Neuronal stem cell (in vitro differentiated cells): Measurements from ENCODE around the gene CDKN2A.

ENCODE experiments used
- DNase-seq: peaks from one replicate; pipeline ENCODE4 v3.0.0-alpha.2; 2013; ENCODE audit warnings: low spot score
- H2AFZ ChIP-seq: one replicate; pipeline ENCODE4 v1.6.1; 2013; ENCODE audit warnings: mild to moderate bottlenecking, low read length, inconsistent platforms
- H2AK5ac ChIP-seq: 2 replicates; pipeline ENCODE4 v1.6.1; 2013; ENCODE audit warnings: low read depth, mild to moderate bottlenecking, inconsistent platforms, low read length, moderate library complexity, mixed read lengths
- H2BK120ac ChIP-seq: 2 replicates; pipeline ENCODE4 v1.6.1; 2013; ENCODE audit warnings: low read depth, mild to moderate bottlenecking, inconsistent platforms, low read length, moderate library complexity, mixed read lengths
- H2BK12ac ChIP-seq: one replicate; pipeline ENCODE4 v1.6.1; 2013; ENCODE audit warnings: low read length, inconsistent platforms
- H2BK15ac ChIP-seq: 2 replicates; pipeline ENCODE4 v1.6.1; 2013; ENCODE audit warnings: mild to moderate bottlenecking, low read length, inconsistent platforms, mixed read lengths
- H2BK5ac ChIP-seq: one replicate; pipeline ENCODE4 v1.6.1; 2013; ENCODE audit warnings: inconsistent platforms, mild to moderate bottlenecking, low read length, moderate library complexity
- H3K14ac ChIP-seq: one replicate; pipeline ENCODE4 v1.6.1; 2013; ENCODE audit warnings: low read length, inconsistent platforms
- H3K18ac ChIP-seq: 2 replicates; pipeline ENCODE4 v1.6.1; 2013; ENCODE audit warnings: low read length, inconsistent platforms
- H3K23ac ChIP-seq: 2 replicates; pipeline ENCODE4 v1.6.1; 2013; ENCODE audit warnings: low read depth, mild to moderate bottlenecking, mixed read lengths, low read length, inconsistent platforms; ENCODE audit not compliant: poor library complexity
- H3K27ac ChIP-seq: replicated peaks from 3 replicates; pipeline ENCODE4 v1.5.1; 2013; ENCODE audit warnings: low read length, inconsistent platforms
- H3K27me3 ChIP-seq, 3 experiments: 2 replicates each; pipeline ENCODE4 v1.6.1; 2013; ENCODE audit warnings: low read length in 3 of 3, mild to moderate bottlenecking in 2 of 3, inconsistent platforms in 1 of 3, low read depth in 1 of 3, mixed read lengths in 1 of 3, moderate library complexity in 1 of 3; ENCODE audit not compliant: control insufficient read depth in 3 of 3, insufficient read depth in 3 of 3
- H3K36me3 ChIP-seq, 2 donors: replicated peaks in 1 of 2; 2 replicates each; pipeline ENCODE4 v1.6.1; 2013; ENCODE audit warnings: low read length in 2 of 2; ENCODE audit not compliant: control insufficient read depth in 2 of 2, insufficient read depth in 2 of 2
- H3K4ac ChIP-seq: 2 replicates; pipeline ENCODE4 v1.6.1; 2013; ENCODE audit warnings: inconsistent platforms, mild to moderate bottlenecking, low read length, moderate library complexity
- H3K4me1 ChIP-seq, 2 donors: 1 replicate in 1 of 2; 2 replicates in 1 of 2; pipeline ENCODE4 v1.6.1; 2013; ENCODE audit warnings: low read length in 2 of 2, low read depth in 1 of 2; ENCODE audit not compliant: control insufficient read depth in 2 of 2, insufficient read depth in 1 of 2
- H3K4me2 ChIP-seq: one replicate; pipeline ENCODE4 v1.6.1; 2013; ENCODE audit warnings: mild to moderate bottlenecking, low read length, inconsistent platforms; ENCODE audit not compliant: insufficient read depth, poor library complexity, severe bottlenecking
- H3K4me3 ChIP-seq, 2 donors: 2 replicates each; pipeline ENCODE4 v1.5.1; 2013; ENCODE audit warnings: low read length in 2 of 2, mild to moderate bottlenecking in 2 of 2, inconsistent platforms in 1 of 2, moderate library complexity in 1 of 2
- H3K79me1 ChIP-seq: one replicate; pipeline ENCODE4 v1.6.1; 2013; ENCODE audit warnings: low read depth, mild to moderate bottlenecking, inconsistent platforms, low read length, moderate library complexity
- H3K9ac ChIP-seq: one replicate; pipeline ENCODE4 v1.6.1; 2013; ENCODE audit warnings: mild to moderate bottlenecking, low read depth, low read length, inconsistent platforms; ENCODE audit not compliant: poor library complexity
- H3K9me3 ChIP-seq, 2 donors: replicated peaks in 1 of 2; 2 replicates each; pipeline versions ENCODE3 to v1.6.1; 2013; ENCODE audit warnings: low read length in 2 of 2, mild to moderate bottlenecking in 2 of 2, inconsistent platforms in 1 of 2, low read depth in 1 of 2, mixed read lengths in 1 of 2, moderate library complexity in 1 of 2; ENCODE audit not compliant: control insufficient read depth in 2 of 2, insufficient read depth in 1 of 2
- H4K8ac ChIP-seq: one replicate; pipeline ENCODE4 v1.6.1; 2013; ENCODE audit warnings: low read depth, mild to moderate bottlenecking, inconsistent platforms, low read length, moderate library complexity
- H4K91ac ChIP-seq: one replicate; pipeline ENCODE4 v1.6.1; 2013; ENCODE audit warnings: low read length, low read depth, mild to moderate bottlenecking, inconsistent platforms; ENCODE audit not compliant: poor library complexity
- WGBS, 2 donors: extraction: QIAGEN DNeasy Blood & Tissue Kit; methylation state at CpG; one replicate each; pipeline ENCODE4 v1.1.7; 2013; ENCODE audit warnings: missing lambda C conversion rate in 2 of 2, mixed read lengths in 1 of 2; ENCODE audit not compliant: insufficient read length in 2 of 2, insufficient replicate concordance in 1 of 2; ENCODE audit errors: extremely low coverage in 2 of 2; 5-methylcytosine and 5-hydroxymethylcytosine counted together

Gene CDKN2A

GRCh38 chr9:22005702-22006606, 11.8 kb upstream of the CDKN2A start:
- Histone ChIP-seq H3K4me1 (peaks cover 0 to 3% of the 10 kb centered on the region in 2 donors), H3K23ac (peak overlapping the region; percentile 97), H3K27ac (no peak overlapping the region), H3K27me3 (peaks cover 5 to 69% (median 24%) of the 10 kb centered on the region in 3 experiments), H3K18ac (no peak overlapping the region), H3K4me2 (peak overlapping the region; percentile 25), H3K79me1 (no peaks in the 10 kb centered on the region), H2BK12ac (peak overlapping the region; percentile 58), H3K9me3 (no peaks in the 10 kb centered on the region), H3K4ac (no peak overlapping the region), H2BK120ac (no peak overlapping the region), H2AK5ac (no peak overlapping the region), H4K8ac (no peak overlapping the region), H3K4me3 (peak overlapping the region in 1 of 2 donors; percentile 61), H3K14ac (no peak overlapping the region), H3K36me3 (no peaks in the 10 kb centered on the region), H2BK5ac (no peak overlapping the region), H4K91ac (no peak overlapping the region), H3K9ac (no peak overlapping the region), H2BK15ac (no peak overlapping the region), H2AFZ (peak overlapping the region; percentile 33)
- WGBS, 2 donors = no CpG with 5 or more reads among the region's 44 CpGs
- no peak for DNase-seq

GRCh38 chr9:22005021-22005701, 11.0 kb upstream of the CDKN2A start:
- no peaks in the 10 kb centered on the region for H3K36me3 ChIP-seq
- H2BK15ac ChIP-seq = no peak overlapping the region
- no peaks in the 10 kb centered on the region for H3K9me3 ChIP-seq
- no peak overlapping the region for H2BK120ac ChIP-seq
- no peak overlapping the region for H3K9ac ChIP-seq
- H3K4me1 ChIP-seq = peaks cover 0 to 3% of the 10 kb centered on the region in 2 donors
- no peak overlapping the region for H2BK12ac ChIP-seq
- no peak overlapping the region for H3K18ac ChIP-seq
- H3K27ac ChIP-seq = no peak overlapping the region
- no peak overlapping the region for H3K23ac ChIP-seq
- peaks cover 5 to 77% (median 25%) of the 10 kb centered on the region in 3 experiments for H3K27me3 ChIP-seq
- H2BK5ac ChIP-seq = no peak overlapping the region
- no peak for DNase-seq
- H3K79me1 ChIP-seq = no peaks in the 10 kb centered on the region
- no peak overlapping the region for H3K4me3 ChIP-seq
- no CpG with 5 or more reads among the region's 25 CpGs for WGBS, 2 donors
- no peak overlapping the region for H4K91ac ChIP-seq
- no peak overlapping the region for H3K4ac ChIP-seq
- H4K8ac ChIP-seq = no peak overlapping the region
- H2AK5ac ChIP-seq = no peak overlapping the region
- peak overlapping the region; percentile 33 for H2AFZ ChIP-seq
- no peak overlapping the region for H3K4me2 ChIP-seq
- no peak overlapping the region for H3K14ac ChIP-seq

GRCh38 chr9:22002038-22002437, 7.8 kb upstream of the CDKN2A start:
- H3K9me3 ChIP-seq = no peaks in the 10 kb centered on the region
- no peak overlapping the region for H2AK5ac ChIP-seq
- H3K4me1 ChIP-seq = peaks cover 0 to 3% of the 10 kb centered on the region in 2 donors
- no peak overlapping the region for H3K4me2 ChIP-seq
- no peak overlapping the region for H3K23ac ChIP-seq
- H2BK15ac ChIP-seq = no peak overlapping the region
- H2BK5ac ChIP-seq = no peak overlapping the region
- H3K4ac ChIP-seq = no peak overlapping the region
- no peak overlapping the region for H3K9ac ChIP-seq
- no peaks in the 10 kb centered on the region for H3K36me3 ChIP-seq
- no peak overlapping the region for H3K14ac ChIP-seq
- no peak for DNase-seq
- H4K91ac ChIP-seq = no peak overlapping the region
- peaks cover 5 to 100% (median 29%) of the 10 kb centered on the region in 3 experiments for H3K27me3 ChIP-seq
- no peak overlapping the region for H3K4me3 ChIP-seq
- H3K27ac ChIP-seq = no peak overlapping the region
- H2BK12ac ChIP-seq = no peak overlapping the region
- H3K18ac ChIP-seq = no peak overlapping the region
- no peak overlapping the region for H2BK120ac ChIP-seq
- H2AFZ ChIP-seq = no peak overlapping the region
- no peak overlapping the region for H4K8ac ChIP-seq
- H3K79me1 ChIP-seq = no peaks in the 10 kb centered on the region
- no CpG with 5 or more reads among the region's 1 CpG for WGBS, 2 donors

DNA sequence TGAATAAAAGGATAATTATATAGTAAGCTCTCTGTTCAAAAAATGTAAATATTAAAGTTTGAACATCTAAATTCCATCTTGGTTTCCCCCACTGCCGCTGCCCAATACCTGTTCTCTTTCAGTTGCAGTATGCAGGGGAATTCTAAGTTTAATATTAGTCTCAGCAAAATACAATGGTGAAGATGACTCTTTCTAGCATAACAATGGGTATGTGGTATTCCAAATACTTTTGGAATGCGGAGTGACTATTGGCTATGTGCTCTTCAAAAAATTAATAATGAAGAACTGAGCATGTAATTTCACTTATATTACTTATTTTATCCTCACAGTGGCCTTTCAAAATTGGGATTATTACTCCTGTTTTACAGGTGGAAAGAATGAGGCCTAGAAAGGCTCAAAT, 3.8 kb upstream of the CDKN2A start:
- H3K36me3 ChIP-seq = no peaks in the 10 kb centered on the region
- no peaks in the 10 kb centered on the region for H3K79me1 ChIP-seq
- H3K4me2 ChIP-seq = no peak overlapping the region
- no peaks in the 10 kb centered on the region for H3K9me3 ChIP-seq
- no peak overlapping the region for H2AFZ ChIP-seq
- no peak overlapping the region for H3K23ac ChIP-seq
- no peak overlapping the region for H3K4me3 ChIP-seq
- no peak overlapping the region for H3K4ac ChIP-seq
- no peak overlapping the region for H2BK5ac ChIP-seq
- H4K91ac ChIP-seq = no peak overlapping the region
- H2BK15ac ChIP-seq = no peak overlapping the region
- H4K8ac ChIP-seq = no peak overlapping the region
- H2BK12ac ChIP-seq = no peak overlapping the region
- no peak overlapping the region for H3K27ac ChIP-seq
- H3K14ac ChIP-seq = no peak overlapping the region
- no CpG with 5 or more reads among the region's 2 CpGs for WGBS, 2 donors
- no peak for DNase-seq
- no peak overlapping the region for H2BK120ac ChIP-seq
- no peak overlapping the region for H3K18ac ChIP-seq
- peaks cover 17 to 98% (median 45%) of the 10 kb centered on the region in 3 experiments for H3K27me3 ChIP-seq
- no peak overlapping the region for H2AK5ac ChIP-seq
- H3K9ac ChIP-seq = no peak overlapping the region
- peaks cover 6 to 16% of the 10 kb centered on the region in 2 donors for H3K4me1 ChIP-seq
